DND-41 (cell line): ENCODE results near the gene TXNIP.

Experiments used
- ATAC-seq: fragments of 200-7000 bp; cut with Tn5 transposase; 3 replicates; pipeline ENCODE4 v1.9.1; 2021; ENCODE audit warnings: low read depth; ENCODE audit not compliant: insufficient read depth
- DNase-seq: peaks from one replicate; pipeline ENCODE4 v3.0.0-alpha.2; 2020
- H2AFZ ChIP-seq: 2 replicates; pipeline ENCODE4 v1.6.0; 2012; ENCODE audit warnings: low read depth, low read length
- H3K27ac ChIP-seq: 2 replicates; pipeline ENCODE4 v1.5.1; 2012; ENCODE audit warnings: low read length, inconsistent platforms
- H3K27me3 ChIP-seq: fragments of 200-600 bp; sonication (generic); 2 replicates; pipeline ENCODE4 v1.6.0; 2012; ENCODE audit warnings: low read length, mild to moderate bottlenecking, inconsistent platforms; ENCODE audit not compliant: insufficient read depth, poor library complexity
- H3K36me3 ChIP-seq: 2 replicates; pipeline ENCODE4 v1.5.1; 2012; ENCODE audit warnings: low read length, inconsistent platforms; ENCODE audit not compliant: insufficient read depth
- H3K4me1 ChIP-seq: 2 replicates; pipeline ENCODE4 v1.5.1; 2012; ENCODE audit warnings: mild to moderate bottlenecking, low read length; ENCODE audit not compliant: insufficient read depth
- H3K4me2 ChIP-seq: 2 replicates; pipeline ENCODE4 v1.6.0; 2012; ENCODE audit warnings: mild to moderate bottlenecking, moderate library complexity, low read length, inconsistent platforms; ENCODE audit not compliant: insufficient read depth
- H3K4me3 ChIP-seq, 2 experiments: fragments of 200-600 bp in 1 of 2; shearing (Covaris generic) in 1 of 2; 2 replicates each; pipeline ENCODE4 v1.5.1; 2012 to 2016; ENCODE audit warnings: inconsistent platforms in 2 of 2, low read length in 2 of 2, mild to moderate bottlenecking in 2 of 2, low read depth in 1 of 2, moderate library complexity in 1 of 2
- H3K79me2 ChIP-seq: 2 replicates; pipeline ENCODE4 v1.6.0; 2012; ENCODE audit warnings: low read length, inconsistent platforms; ENCODE audit not compliant: insufficient read depth
- H3K9ac ChIP-seq: 2 replicates; pipeline ENCODE4 v1.6.0; 2012; ENCODE audit warnings: low read depth, mild to moderate bottlenecking, inconsistent platforms, low read length, moderate library complexity
- H3K9me3 ChIP-seq: 2 replicates; pipeline ENCODE4 v1.5.1; 2012; ENCODE audit warnings: low read length, moderate library complexity, mild to moderate bottlenecking, inconsistent platforms; ENCODE audit not compliant: insufficient read depth, severe bottlenecking
- H4K20me1 ChIP-seq: 2 replicates; pipeline ENCODE4 v1.6.0; 2012; ENCODE audit warnings: low read length; ENCODE audit not compliant: insufficient read depth
- CTCF ChIP-seq: IDR thresholded peaks from 2 replicates; pipeline ENCODE4 v1.5.1; 2012; ENCODE audit warnings: borderline replicate concordance, low read length, moderate library complexity, mild to moderate bottlenecking; ENCODE audit not compliant: poor library complexity, severe bottlenecking; ENCODE audit errors: extremely low read depth
- EZH2 ChIP-seq: IDR thresholded peaks from 3 replicates; pipeline ENCODE4 v1.6.1; 2012; ENCODE audit warnings: borderline replicate concordance, low read depth, mild to moderate bottlenecking, moderate library complexity, low read length, inconsistent platforms; ENCODE audit not compliant: severe bottlenecking

TXNIP gene

GRCh38 chr1:145956361-145956760, 40.0 kb downstream of the TXNIP start:
- H3K36me3 ChIP-seq, result peaks cover 20% of the 10 kb centered on the region
- H3K4me1 ChIP-seq, result peaks cover 68% of the 10 kb centered on the region
- TF ChIP-seq CTCF (no peak), EZH2 (no peak)
- H3K79me2 ChIP-seq, result peaks cover 60% of the 10 kb centered on the region
- no peak for DNase-seq
- peaks cover 4% of the 10 kb centered on the region for H3K27me3 ChIP-seq
- H3K9ac ChIP-seq, result peak overlapping the region; percentile 71
- H3K27ac ChIP-seq, result peak overlapping the region; percentile 89
- no peak for ATAC-seq
- no peaks in the 10 kb centered on the region for H3K9me3 ChIP-seq
- peak overlapping the region; percentile 46 to 86 for H3K4me3 ChIP-seq
- no peaks in the 10 kb centered on the region for H4K20me1 ChIP-seq
- no peak overlapping the region for H2AFZ ChIP-seq
- peak overlapping the region; percentile 74 for H3K4me2 ChIP-seq

DNA sequence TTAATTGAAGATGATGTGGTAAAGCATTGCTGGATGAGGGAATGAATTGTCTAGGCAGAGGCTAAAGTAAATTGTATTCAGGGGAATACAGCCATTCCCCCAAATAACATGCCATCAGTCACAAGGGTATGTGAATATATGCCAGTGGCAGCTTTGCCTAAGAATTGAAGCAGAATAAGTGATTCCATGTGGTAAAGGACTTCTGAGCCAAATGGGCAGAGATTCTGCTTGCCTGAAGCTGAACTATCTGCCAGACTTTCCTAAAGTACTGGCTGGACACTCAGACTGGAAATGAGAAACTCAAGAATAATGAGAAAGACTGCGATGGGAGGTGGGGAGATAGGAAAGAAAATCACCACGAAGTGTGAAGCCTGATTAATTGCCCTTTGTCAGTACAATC, 40.9 kb downstream of the TXNIP start:
- TF ChIP-seq EZH2, result no peak
- TF ChIP-seq CTCF, result no peak
- H3K27ac ChIP-seq, result no peak overlapping the region
- H3K4me3 ChIP-seq, result peak overlapping the region in 1 of 2 experiments; percentile 86; a peak in 2 of 4 replicates
- DNase-seq (no peak), ATAC-seq (no peak)
- peaks cover 25% of the 10 kb centered on the region for H3K36me3 ChIP-seq
- no peaks in the 10 kb centered on the region for H3K9me3 ChIP-seq
- H4K20me1 ChIP-seq, result no peaks in the 10 kb centered on the region
- H3K27me3 ChIP-seq, result no peaks in the 10 kb centered on the region
- H3K4me2 ChIP-seq, result peak overlapping the region; percentile 74
- H3K9ac ChIP-seq, result peak overlapping the region; percentile 71; the same call in 1 of the 2 replicates
- peaks cover 67% of the 10 kb centered on the region for H3K79me2 ChIP-seq
- H2AFZ ChIP-seq, result no peak overlapping the region
- H3K4me1 ChIP-seq, result peaks cover 62% of the 10 kb centered on the region

GRCh38 chr1:145953861-145954260, 42.5 kb downstream of the TXNIP start:
- Histone ChIP-seq H3K4me1 (peaks cover 47% of the 10 kb centered on the region), H3K4me2 (no peak overlapping the region), H3K79me2 (peaks cover 76% of the 10 kb centered on the region), H3K9ac (no peak overlapping the region), H3K4me3 (no peak overlapping the region), H3K9me3 (no peaks in the 10 kb centered on the region), H3K27me3 (no peaks in the 10 kb centered on the region), H2AFZ (no peak overlapping the region), H4K20me1 (no peaks in the 10 kb centered on the region; the same call in 1 of the 2 replicates), H3K36me3 (peaks cover 29% of the 10 kb centered on the region), H3K27ac (no peak overlapping the region)
- ATAC-seq (no peak), DNase-seq (no peak)
- TF ChIP-seq EZH2 (no peak), CTCF (no peak)

DNA sequence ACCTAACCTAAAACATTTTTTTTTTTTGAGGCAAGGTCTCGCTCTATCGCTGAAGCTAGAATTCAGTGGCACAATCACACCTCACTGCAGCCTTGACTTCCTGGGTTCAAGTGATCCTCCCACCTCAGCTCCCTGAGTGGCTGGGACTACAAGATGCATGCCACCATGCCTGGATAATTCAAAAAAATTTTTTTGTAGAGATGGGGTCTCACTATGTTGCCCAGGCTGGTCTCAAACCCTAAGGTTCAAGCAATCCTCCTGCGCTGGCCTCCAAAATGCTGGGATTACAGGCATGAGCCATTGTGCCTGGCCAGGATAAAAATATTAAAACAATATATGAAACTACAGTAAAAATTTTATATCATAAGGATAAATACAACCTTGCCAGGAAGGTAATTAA, 43.5 kb downstream of the TXNIP start:
- Histone ChIP-seq H3K9ac (no peak overlapping the region), H3K36me3 (peaks cover 29% of the 10 kb centered on the region), H4K20me1 (no peaks in the 10 kb centered on the region; the same call in 1 of the 2 replicates), H3K27me3 (no peaks in the 10 kb centered on the region), H3K4me1 (peaks cover 38% of the 10 kb centered on the region), H3K4me3 (no peak overlapping the region), H2AFZ (no peak overlapping the region), H3K27ac (no peak overlapping the region), H3K4me2 (no peak overlapping the region), H3K79me2 (peaks cover 76% of the 10 kb centered on the region), H3K9me3 (no peaks in the 10 kb centered on the region)
- no peak for DNase-seq
- TF ChIP-seq CTCF (no peak), EZH2 (no peak)
- no peak for ATAC-seq
